GM12875 (cell line): Measurements from ENCODE around the gene SATB2.

Experiments used
- H3K4me3 ChIP-seq: one replicate; pipeline ENCODE4 v1.5.1; 2011; ENCODE audit warnings: low read depth, low read length, control low read depth
- CTCF ChIP-seq: IDR thresholded peaks from 2 replicates; pipeline ENCODE4 v1.5.1; 2011; ENCODE audit warnings: low read depth, mild to moderate bottlenecking, control low read depth, inconsistent platforms, low read length, moderate library complexity, borderline replicate concordance; ENCODE audit not compliant: insufficient read depth

The SATB2 gene

GRCh38 chr2:199461711-199462346, 4.1 kb upstream of the SATB2 start:
- no peak overlapping the region for H3K4me3 ChIP-seq
- no peak for TF ChIP-seq CTCF

- TF ChIP-seq CTCF = no peak
- H3K4me3 ChIP-seq = no peak overlapping the region
Observed at GRCh38 chr2:199460846-199461710, 3.3 kb upstream of the SATB2 start.

GRCh38 chr2:199460101-199460671, 2.4 kb upstream of the SATB2 start:
- peak overlapping the region; percentile 68 for H3K4me3 ChIP-seq
- no peak for TF ChIP-seq CTCF

GRCh38 chr2:199459286-199460100, 1.8 kb upstream of the SATB2 start:
- no peak for TF ChIP-seq CTCF
- H3K4me3 ChIP-seq = peak overlapping the region; percentile 68

- no peak for TF ChIP-seq CTCF
- peak overlapping the region; percentile 68 for H3K4me3 ChIP-seq
Observed at GRCh38 chr2:199458806-199459285, 1.1 kb upstream of the SATB2 start.

GRCh38 chr2:199458009-199458805, 468 bp upstream of the SATB2 start:
- H3K4me3 ChIP-seq = peak overlapping the region; percentile 68
- no peak for TF ChIP-seq CTCF
